GM18907 (cell line): ENCODE measurements around the gene TEC.
"Not testable (repeated sequence)": the region's sequence is repeated elsewhere in the genome, so short reads cannot be mapped to it uniquely, and the experiment has no call there.

Experiments
- ATAC-seq: cut with Tn5 transposase; IDR thresholded peaks from one replicate; pipeline ENCODE4 v1.9.1; 2021; ENCODE audit warnings: mild to moderate bottlenecking, moderate library complexity; ENCODE audit not compliant: unreplicated experiment

TEC gene

DNA sequence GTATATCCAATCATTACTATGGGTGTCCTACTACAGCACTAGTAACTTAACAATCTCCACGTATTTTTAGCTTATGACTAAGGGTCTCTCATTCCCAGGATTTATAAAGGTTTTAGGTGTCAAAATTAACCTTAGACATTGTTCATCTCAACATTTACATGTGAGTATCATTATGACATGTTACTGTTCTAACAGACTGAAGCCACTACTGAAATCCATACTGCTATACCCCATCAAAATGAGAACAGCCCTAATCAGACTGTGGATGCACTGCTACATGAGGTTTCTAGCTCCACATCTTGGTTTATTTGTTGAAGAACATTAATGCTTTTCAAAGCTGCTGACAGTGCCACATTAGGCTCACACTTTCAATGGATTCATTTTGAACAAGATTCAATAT, 100.0 kb downstream of the TEC start:
- no peak for ATAC-seq

DNA sequence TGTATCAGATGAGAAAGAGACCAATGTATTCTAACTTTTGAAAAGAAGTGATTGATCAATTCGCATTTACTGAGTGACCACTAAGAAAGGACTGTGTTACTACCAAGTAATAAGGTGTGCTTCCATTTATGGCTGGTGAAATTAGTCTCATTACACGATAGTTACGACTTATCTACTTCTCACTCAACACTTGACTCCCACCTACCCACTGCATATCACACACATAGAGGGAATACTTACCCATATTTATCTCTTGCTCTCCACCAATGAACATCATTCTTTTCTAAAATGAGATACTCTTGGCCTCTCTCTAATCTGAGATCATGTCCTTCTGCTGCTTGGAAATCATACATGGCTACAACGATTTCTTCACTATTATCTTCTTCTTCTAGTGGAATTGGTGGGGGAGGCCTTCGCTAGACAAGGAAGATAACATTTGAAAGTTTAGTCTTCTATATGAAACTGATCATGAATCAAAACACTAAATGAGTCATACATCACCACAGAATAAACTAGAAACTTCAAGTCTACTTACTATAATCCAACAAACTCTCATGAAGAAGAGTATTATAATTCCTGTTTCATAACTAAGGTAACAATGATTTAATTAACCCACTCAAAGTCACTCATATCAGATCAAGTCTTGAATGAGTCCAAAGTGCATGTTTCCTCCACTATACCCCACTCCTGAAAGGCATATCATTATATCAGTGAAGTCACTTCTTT, 101.9 kb downstream of the TEC start:
- ATAC-seq = peak; percentile 60

DNA sequence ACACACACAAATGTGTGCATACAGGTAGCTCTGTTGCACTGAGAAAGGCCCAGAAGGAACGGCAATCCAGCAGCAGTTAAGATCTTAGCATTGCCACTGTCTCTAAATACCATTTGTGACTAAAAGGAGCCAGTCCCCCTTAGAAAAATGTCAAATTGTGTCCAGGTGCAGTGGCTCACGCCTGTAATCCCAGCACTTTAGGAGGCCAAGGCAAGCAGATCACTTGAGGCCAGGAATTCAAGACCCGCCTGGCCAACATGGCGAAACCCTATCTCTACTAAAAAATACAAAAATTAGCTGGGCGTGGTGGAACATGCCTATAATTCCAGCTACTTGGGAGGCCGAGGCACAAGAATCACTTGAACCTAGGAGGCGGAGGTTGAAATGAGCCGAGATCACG, 105.1 kb downstream of the TEC start:
- ATAC-seq = not testable (repeated sequence)

GRCh38 chr4:48163746-48164145, 105.9 kb downstream of the TEC start:
- no peak for ATAC-seq

- no peak for ATAC-seq
These were observed 107.5 kb downstream of the TEC start for GRCh38 chr4:48162162-48162561.

DNA sequence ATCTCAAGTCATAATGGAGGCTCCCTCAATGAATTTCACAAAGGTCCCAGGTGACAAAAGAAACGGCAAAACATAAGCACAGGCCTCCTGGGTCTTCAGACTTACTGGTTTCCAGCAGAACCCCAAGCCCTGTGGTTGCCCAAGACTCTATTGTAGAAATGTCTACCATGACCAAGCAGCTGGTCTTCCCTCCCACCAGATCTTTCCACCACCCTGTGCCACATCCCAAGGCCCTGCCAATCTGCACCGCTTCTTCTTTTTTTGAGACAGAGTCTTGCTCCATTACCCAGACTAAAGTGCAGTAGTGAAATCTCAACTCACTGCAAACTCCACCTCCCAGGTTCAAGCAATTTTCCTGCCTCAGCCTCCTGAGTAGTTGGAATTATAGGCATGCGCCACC, 112.4 kb downstream of the TEC start:
- ATAC-seq = no peak

- no peak for ATAC-seq
These were observed 113.2 kb downstream of the TEC start for GRCh38 chr4:48156423-48156822.

GRCh38 chr4:48153791-48154550, 115.7 kb downstream of the TEC start:
- ATAC-seq = peak; percentile 71

GRCh38 chr4:48152259-48152658, 117.4 kb downstream of the TEC start:
- ATAC-seq = no peak

- no peak for ATAC-seq
These were observed 119.7 kb downstream of the TEC start for GRCh38 chr4:48149827-48150370.

DNA sequence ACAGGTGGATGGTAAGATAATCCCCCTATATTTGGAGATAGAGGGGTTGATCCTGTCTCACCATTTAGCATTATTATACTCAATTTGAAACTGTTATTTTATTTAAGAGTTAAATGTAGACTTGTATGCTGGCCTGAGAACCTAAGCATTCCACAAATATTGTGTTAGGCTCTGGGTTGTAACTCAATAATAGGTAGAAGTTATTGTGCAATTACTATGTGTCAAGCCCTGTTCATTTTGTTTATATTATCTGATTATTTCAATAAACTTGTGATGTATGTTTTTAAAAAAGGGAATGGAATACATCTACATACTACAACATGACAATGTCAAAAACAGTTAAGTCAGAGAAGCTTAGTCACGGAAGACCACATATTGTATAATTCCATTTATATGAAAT, 122.0 kb downstream of the TEC start:
- no peak for ATAC-seq

- ATAC-seq = peak; percentile 38
These were observed 128.6 kb downstream of the TEC start for GRCh38 chr4:48141048-48141447.

DNA sequence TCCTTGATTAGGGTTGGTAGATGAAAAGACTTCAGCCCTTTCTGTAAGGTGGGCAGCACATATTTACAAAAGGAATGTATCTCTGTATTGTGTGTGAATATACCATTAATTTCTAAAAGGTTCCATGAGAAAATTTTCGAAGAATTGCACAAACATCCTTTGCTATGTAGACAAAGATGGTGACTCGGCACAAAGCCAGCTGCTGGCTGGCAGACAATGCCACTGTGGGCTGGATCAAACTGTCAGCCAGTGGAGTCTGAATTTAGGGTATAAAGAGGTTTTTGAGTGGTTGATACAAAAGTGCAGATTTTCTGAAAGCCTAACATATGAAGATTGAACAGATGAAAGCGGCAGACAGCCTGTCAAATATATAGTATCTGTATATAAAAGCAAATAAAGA, 129.9 kb downstream of the TEC start:
- no peak for ATAC-seq

DNA sequence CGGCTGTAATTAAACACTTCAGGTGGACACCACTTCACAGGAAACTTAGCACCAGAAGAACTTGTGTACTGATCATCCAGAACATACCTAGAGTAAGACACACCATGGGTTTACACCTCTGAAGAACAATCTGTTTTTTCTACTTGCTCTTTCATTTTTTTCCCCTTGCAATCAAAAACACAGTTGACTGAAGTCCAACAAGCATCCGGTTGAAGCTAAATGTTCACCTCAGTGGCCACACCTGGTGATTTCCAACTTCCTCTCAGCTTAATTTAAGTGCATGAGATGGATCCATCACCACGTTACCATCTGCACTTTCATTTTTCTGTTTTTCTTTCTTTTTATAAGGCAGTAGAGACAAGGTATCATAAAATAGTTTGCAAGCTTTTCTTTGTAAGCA, 130.7 kb downstream of the TEC start:
- ATAC-seq = peak; percentile 91

DNA sequence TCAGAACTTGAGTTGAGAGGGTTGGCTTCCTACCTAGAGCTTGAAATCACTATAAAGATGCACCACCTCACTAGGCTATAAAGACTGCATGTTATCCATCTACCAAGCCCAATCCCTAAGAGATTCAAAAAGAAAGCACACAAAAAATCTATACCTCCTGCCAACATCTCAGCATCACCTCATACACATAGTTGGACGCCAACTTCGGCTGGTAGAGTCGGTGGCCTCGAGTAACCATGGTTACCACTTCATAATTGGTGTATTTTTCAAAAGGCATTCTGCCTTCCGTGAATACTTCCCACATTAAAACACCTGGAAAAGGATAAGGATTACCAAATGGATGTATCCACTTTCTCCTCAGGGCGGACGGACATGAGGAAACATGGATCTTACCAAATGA, 131.1 kb downstream of the TEC start:
- ATAC-seq = no peak

DNA sequence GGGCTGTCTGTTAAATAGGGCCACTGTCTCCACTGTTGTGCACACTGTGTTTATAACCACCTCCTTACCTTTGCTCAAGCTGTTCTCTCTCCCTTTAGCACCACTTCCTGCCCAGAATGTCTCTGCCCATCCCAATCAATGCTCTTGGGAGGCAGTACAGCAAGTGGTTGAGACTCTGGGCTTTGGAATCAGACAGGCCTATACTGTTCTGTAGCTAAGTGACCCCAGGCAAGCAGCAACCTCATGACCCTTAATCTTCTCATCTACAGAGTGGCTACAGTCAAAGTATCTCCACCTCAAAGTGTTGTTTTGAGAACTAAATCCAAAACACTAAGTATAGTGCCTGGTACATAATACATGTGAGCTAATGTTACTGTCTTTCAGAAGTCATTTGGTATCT, 131.8 kb downstream of the TEC start:
- ATAC-seq = no peak

- no peak for ATAC-seq
These were observed 135.6 kb downstream of the TEC start, which contains the start of gene TXK for GRCh38 chr4:48134081-48134480. Gene TXK (minus strand): TSS chr4:48134250. CDS start chr4:48134170, 80 bp downstream.

DNA sequence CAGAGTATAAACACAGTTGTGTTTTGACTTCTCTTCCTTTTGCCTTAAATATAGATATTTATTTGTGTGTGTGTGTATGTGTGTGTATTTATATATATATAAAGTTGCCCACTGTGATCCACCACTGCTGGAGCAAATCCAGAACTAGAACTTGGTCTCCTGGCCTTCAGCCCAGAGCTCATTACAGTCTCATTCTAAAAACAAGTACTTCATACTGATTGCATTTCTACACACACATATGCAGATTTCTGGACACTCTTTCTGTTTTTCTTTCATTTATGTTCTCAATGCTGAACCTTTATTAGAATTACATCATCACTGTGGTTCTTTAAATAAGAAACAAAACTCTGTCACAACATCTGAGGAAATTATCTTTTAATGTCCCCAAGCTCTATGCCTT, 136.0 kb downstream of the TEC start:
- ATAC-seq = no peak

DNA sequence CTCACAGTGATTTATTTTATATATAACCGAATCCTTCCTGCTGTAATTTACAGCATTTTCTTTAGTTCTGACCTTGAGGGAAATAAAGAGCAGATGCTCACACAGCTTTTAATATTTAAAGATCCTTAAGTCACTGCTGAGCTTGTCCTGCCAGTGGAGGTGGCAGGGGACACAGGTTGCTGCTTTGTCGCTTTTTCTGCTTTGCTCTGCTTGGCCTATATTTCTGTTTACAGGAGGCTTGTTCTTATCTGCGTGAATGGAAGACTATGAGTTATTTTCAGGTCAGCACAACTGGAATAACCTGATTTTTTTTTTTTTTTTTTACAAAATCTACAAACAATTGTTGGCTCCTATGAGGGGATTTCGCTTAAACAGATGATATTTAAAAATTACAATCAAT, 137.9 kb downstream of the TEC start:
- no peak for ATAC-seq

- ATAC-seq = no peak
These were observed 139.5 kb downstream of the TEC start for GRCh38 chr4:48130100-48130499.

GRCh38 chr4:48129307-48130014, 140.2 kb downstream of the TEC start:
- ATAC-seq = no peak
